CD4-positive, alpha-beta T cell treated with Interferon alpha-2 for 1 hour (primary cell): ENCODE data around the gene ACADVL.
A peak's percentile ranks its signal among the peaks of the same experiment; 100 is the strongest.

Experiments used
- DNase-seq, 2 donors: peaks; one replicate each; pipeline ENCODE4 v3.0.0-alpha.2; 2020 to 2022

Gene ACADVL

DNA sequence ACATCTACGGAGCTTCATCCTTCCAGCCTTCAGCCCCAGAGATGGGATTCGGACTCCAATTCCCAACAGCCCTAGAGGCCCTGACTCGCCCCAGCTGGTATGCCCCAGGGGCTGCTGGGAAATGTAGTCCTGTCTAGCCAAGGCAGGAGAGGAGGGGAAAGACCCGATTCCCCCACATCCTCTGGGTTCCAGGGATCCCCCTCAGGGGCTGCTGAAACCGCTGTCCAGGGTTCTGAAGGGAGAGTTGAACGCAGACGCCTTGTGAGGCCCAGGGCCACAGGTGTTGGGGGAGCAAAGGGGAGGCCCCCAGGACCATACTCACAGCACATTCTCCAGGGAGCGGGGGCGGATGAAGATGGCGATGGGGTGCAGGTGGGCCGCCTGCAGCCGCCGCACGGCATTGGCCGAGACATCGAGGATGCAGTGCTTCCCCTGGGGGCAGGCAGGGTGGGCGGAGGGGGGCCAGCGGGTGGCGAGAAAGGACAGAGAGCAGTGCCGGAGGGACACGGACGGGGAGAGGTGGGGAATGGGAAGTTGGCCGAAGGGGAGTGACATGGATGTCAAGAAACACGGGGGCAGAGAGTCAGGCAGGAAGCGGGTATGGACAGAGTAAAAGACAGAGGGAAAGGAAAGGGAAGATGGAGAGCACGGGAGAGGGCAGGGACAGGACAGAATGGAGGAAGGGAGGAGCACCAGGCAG lies 28.0 kb upstream of the ACADVL start:
- peak in 1 of 2 donors; percentile 16 for DNase-seq

DNA sequence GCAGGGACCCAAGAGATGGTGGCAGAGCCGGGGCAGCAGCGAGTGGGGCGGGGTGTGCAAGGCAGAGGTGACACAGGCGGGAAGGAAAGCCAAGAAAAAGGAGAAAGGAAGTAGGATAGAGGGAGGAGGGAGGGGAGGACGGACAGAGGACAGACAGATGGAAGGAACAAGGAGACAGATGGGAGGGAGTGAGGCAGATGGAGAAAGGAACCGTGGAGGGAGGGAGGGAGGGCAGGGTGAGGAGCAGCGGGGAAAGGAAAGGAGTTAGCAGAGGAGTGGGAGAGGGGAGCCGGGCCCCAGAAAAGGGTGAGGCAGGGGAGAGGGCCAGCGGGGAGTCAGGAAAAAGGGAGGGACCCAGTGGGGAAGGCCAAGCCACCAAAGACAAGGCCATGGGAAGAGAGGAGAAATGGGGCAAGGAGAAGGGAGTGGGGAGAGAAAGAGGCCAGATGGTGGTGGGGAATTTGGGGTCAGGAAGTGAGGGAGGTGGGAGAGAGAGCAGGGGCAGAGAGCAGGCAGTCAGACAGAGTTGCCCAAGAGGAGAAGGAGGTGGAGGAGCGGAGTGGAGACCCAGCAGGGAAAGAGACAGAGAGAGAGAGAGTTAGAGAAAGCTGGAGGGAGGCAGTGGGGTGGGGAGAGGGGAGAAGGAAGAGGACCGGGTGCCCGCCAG lies 27.3 kb upstream of the ACADVL start:
- no peak for DNase-seq

DNA sequence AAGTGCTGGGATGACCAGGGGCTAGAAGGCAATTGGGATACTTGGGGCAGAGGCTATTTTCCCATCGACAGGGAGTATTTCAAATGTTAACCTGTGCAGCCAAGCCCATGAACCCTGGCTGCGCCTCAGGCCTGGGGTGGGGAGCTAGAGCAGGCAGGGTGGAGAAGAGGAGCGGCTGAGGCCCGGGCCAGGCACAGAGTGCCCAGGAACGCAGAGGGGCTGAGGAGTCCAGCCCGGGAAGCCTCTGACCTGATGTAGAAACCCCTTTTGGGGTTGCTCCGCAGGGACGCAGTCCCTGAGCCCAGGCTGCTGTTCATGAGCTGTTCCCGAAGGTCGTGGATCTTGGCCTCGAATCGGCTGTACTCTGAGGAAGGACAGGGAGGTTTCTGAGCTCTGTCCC lies 23.8 kb upstream of the ACADVL start:
- no peak for DNase-seq

DNA sequence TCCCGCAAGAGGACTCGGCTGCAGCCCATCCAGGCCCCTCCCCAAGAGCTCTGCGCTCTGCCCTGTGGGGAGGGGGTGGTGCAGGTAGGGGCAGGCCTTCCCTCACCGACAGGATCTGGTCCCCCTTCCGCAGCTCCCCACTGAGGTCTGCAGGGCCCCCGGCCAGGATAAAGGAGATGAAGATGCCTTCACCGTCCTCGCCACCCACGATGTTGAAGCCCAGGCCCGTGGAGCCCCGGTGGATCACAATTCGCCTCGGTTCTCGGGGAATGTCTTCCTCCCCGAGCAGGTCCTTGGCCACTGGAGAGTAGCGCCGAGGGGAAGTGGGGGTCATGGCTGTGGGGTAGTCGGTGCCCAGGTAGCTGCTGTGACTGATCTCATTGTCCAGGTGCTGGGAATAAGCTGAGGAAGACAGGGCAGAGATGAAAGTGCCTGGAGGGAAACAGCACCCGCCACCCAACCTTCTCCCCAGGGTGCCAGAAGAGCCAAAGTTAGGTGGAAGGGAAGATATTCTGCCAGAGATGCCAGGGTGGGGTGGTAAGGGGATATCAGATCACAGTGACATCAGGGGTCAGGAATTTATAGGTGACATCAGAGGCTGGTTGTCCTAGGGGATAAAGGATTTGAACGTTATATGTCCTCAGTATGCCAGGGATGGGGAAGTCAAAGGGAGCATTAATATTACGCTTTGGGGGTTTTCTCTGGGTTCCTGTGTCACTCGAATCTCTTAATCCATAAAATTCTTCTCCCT lies 22.9 kb upstream of the ACADVL start:
- no peak for DNase-seq

DNA sequence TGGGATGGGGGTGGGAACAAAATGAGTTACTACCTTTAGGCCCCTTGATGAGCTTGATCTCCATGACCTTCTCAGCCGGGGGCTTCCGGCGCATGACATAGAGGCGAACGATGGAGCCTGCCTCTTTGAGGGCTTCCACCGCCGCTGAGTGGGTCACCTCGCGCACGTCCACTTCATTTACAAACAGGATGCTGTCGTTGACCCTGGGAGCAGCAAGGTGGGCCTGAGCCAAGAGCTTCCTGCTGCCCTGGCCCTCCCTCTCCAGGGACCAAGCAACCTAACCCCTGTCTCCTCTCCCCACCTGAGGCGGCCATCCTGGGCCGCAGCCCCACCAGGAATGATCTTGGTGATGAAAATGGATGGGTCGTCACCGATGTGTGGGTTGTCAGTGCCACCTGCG lies 16.3 kb upstream of the ACADVL start:
- DNase-seq = no peak

DNA sequence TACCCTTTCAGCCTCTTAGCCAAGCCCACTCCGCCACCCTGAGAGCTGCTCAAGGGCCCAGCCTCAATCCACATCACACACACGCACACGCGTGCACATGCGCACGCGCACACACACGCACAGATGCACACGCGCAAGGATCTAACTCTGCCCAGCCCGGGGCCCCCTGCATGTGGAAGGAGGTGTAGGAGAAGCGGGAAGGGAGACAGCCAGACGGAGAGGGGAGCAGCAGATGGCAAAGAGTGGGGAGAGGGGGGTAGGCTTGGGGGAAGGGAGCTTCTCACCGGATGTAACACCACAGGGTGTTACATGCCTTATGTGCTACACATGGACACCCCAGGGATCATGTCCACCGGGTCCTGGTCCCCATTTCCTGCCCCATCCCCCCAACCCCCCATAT lies 15.4 kb upstream of the ACADVL start:
- no peak for DNase-seq

DNA sequence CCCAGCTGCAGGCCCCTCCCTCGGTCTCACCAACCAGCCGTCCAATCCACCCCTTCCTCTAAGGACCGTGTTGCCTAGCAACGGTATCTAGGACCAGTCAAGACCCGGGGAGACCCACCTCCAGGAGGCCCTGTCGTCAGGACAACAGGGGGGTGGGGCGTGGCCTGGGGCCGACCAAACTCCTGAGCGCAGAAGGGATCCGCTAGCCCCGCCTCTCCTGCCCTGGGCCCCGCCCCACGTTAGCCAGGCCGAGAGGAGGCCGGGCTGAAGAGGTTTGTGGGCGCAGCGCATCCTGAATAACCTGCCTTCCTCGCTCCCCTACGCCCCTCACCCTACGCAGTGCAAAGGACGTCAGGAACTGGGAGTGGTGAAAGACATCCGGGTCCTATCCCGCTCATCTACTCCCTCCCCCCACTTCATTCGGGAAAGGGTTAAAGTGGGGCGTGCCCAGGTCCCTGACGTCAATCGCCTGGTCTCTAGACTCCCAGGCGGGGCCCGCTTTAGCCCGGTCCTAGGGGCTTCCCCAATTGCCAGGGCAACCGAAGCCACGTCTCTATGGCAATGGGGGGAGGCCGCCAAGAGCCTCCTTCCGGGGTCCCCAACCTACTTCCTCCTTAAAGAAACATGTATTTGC lies 14.8 kb upstream of the ACADVL start:
- peak; percentile 98 for DNase-seq

DNA sequence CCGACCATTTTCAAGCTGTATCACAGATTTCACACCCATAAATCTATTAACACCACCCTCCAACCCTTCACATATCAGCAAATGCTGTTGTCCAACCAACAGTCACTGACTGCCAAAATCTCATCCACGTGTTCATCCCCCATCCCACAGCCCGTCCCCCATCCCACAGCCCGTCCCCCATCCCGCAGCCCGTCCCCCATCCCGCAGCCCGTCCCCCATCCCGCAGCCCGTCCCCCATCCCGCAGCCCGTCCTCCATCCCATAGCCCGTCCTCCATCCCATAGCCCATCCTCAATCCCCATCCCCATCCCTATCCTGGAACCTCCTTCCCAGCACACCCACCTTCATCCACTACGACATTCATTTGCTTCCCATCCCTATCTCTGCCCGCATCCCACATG lies 14.2 kb upstream of the ACADVL start:
- no peak for DNase-seq

DNA sequence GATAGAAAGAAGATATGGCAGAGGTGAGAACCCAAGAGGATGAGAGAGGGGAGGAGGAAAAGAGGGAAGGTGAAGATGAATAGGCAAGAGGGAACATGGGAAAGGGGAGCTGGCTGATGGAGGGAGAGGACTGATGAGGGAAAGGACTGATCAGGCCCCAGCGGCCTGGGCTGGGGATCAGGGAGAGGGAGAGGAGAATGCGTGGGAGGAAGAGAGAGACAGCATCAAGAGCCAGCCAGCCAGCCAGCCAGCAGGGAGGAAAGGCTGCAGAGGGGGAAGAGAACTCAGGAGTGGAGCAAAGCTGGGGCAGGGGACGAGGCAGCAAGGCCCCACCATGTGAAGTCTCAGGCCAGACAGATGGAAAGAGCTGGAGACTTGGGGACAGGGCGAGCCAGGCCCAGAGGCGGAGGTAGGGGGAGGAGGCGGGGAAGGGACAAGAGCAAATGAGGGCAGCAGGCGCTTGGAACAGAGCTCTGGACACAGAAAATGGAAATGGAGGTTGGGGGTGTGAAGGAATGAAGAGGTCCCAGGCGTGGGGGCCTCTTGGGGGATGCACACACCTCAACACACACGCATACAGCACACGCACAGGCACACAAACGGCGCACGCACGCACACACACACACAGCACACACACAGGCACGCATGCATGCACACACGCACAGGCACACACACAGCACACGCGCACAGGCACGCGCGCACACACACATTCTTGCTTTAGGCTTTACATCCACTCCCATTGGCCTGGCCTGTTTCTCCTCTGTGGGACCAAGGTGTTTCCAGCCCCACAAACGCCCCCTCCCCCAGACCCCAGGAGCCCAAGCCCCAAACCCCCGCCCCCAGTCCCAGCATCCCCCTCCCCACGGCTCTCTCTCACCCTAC lies 12.4 kb upstream of the ACADVL start:
- DNase-seq = no peak

DNA sequence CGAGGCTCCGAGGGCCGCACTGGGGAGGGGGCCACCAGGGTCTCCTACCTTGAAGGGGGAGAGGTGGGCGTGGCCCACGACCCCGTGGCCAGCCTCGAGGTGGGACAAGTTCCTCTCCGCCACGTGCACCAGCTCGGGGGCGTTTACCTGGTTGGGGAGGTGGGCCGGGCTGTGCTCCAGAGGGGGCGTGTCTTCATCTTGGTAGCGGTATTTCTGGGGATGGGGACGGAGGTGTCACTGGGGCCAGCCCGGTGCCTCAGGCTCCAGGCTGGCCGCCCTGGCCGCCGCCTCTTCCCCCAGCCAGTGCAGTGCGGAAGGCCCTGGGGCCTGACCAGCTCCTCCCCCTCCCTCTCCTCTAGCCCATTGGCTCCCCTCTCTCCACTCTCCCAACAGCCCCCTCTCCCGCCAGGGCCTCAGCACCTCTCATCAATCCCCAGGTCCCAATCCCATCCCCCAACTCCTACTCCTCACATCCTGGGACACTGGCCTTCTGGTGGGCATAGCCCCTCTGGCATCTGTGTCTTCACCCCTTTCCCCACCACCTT lies 11.6 kb upstream of the ACADVL start:
- DNase-seq = no peak

DNA sequence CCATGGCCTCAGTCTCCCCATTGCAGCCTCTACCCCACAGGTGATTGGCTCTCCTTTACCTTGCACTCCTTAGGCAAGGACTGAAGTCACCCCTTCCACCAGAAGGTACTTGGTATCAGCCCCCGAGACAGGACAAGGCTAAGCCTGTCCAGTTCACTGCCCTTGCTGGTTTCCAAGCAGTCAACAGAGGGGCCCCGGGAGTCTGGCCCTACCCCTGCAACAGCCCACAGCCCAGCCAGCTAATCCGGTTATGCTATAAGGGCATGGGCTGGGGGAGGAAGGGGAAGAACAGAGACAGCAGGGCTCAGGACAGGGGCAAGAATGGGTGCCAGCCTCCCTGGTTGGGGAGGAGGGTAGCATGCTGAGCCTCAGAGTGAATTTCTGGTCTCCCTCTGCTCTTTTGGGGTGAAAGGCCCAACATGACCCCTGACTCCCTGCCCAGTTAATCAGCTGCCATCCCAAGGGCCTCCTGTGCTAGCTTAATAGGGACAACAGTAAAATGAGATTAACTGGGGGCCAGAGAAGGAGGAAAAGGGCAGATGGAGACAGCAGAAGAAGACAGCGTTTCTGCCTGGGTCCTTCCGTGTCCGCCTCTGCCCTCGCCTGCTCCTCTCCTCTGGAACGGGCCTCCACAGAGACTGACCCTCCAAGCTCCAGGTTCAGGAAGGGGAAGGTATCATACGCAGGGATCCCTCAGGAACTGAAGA lies 10.8 kb upstream of the ACADVL start:
- DNase-seq = no peak

DNA sequence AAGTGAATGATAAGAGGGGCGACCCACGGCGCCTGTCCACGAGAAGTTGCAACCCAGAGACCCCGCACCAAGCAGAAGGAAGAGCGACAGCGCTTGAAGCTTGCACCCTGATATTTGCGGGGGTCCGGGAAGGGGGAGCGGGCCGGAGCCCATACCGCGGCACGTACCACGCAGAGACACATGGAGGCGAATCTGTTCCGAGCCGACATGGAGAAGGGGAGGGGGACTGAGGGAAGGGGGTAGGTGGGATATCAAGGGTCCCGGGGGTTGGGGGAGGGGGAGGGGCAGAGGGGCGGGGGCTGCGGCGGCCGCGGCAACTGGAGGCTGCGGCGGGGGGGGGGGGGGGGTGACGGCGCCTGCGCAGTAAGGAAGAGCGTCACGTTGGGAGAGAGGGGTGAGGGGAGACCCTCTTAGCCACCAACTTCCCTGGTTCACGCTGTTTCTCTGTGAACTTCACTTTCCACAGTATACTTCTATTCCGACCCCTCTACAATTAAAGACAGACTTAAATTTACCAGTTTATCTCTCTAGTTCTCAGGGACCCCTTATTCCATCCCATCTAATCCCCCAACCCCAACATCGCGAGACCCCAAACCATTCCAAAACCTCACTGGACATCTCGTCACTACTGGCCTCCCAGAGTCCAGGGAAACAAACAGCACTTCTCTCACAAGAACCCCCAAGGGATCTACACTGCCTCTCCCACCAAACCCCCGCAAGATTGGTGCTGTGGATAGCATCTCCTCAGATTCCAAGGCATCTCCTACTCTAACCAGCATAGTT lies 8.1 kb upstream of the ACADVL start:
- DNase-seq = no peak

DNA sequence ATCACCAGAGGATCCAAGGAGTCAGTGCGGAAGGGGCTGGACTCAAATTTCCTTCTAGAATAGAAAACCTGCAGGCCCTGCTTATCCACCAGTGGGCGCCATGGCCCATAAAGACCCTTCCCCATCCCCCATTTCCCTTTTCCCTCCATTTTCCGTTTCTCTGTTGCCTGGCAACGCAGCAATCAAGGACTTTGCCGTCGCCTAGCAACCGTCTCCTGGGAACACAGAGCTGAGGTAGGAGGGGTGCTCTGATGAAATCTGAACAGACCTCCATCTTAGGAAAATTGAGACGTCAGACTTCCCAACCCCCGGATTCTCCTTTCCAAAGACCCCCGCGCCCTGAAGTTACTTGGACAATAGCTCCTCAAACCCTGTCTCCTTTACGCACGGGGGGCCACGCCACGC lies 5.8 kb upstream of the ACADVL start:
- peak; percentile 88 to 89 for DNase-seq

DNA sequence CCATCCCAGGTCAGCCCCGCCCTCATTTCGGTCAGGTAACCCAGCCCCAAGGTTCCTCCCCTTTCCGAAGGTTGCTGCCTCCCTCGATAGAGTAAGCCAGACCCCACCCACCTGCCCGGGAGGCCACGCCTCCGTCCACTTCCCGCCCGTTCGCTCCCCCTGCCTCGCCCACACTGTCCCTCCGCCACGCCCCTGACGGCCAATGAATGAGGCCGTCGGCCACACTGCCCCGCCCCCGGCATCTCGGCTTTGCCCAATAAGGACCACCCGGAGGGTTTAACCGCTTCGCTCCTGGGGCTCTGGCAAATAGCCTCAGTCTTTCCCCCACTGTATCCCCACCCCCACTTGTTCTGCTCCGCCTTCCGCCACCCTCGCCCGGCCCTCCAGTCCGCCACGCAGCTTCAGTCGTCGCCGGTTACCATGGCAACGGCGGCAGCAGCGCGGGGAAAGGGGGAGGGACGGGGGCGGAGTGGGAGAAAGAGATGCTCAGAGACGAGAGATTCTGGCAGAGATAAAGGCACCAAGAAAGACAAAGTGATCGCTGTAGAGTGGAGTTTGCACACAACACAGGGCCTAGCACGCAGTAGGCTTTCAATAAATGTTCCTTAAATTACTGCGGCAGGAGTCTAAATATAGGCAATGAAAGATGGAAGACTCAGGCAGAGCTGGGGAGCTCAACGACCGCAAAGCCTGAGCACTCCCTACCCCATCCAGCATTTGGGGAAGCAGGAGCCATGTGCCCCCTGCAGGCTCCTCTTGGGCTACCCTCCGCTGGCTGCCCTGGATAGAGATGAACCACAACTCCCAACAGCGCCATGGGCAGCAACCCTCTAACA lies 5.2 kb upstream of the ACADVL start:
- peak; percentile 99 for DNase-seq

DNA sequence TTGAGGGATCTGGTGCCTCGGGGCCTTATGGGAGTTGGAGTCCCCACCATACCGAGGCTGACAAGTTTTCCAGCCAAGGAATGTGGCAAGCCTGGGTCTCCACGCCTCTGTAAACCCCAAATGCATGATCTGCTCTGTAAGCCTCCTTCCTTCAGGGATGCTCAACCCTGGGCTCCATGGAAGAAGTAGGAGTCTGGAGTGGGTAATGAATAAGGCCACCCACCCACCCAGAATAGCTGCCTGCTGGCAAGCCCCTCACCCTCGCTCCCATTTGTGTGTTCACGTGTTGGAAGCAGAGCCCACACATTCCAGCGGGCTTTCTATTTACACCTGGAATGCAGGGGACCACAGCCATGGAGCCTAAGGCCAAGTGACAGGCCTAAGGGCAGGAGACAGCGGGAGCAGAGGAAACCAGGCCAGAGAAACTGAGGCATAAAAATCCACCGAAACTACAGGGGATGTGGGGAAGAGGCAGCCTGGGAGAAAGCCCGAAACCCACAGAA lies 4.6 kb upstream of the ACADVL start:
- no peak for DNase-seq

DNA sequence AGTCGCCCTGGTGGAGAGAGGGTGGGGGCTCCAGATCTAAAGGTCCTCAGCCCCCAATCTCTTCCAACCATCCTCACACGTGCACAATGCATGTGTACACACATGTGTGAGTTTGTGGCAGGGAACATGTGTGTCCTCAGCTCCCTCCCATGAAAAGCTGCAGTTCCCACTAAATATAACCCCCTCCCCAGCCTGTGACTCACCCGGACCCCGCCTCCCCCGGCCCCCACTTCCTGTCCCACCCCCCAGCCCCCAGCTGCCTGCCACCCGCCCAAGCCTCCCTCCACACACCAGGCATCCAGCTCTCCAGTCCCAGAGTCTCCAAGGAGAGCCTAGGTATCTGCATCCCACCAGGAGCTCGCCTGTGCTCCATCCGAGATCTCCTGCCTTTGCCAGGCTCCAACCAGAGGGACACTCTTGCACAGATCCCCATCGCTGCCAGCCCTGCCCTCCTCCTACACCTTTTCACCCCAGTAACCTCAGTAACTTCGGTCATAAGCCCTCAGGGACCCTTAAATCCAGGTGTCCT lies 4.0 kb upstream of the ACADVL start:
- DNase-seq = no peak

DNA sequence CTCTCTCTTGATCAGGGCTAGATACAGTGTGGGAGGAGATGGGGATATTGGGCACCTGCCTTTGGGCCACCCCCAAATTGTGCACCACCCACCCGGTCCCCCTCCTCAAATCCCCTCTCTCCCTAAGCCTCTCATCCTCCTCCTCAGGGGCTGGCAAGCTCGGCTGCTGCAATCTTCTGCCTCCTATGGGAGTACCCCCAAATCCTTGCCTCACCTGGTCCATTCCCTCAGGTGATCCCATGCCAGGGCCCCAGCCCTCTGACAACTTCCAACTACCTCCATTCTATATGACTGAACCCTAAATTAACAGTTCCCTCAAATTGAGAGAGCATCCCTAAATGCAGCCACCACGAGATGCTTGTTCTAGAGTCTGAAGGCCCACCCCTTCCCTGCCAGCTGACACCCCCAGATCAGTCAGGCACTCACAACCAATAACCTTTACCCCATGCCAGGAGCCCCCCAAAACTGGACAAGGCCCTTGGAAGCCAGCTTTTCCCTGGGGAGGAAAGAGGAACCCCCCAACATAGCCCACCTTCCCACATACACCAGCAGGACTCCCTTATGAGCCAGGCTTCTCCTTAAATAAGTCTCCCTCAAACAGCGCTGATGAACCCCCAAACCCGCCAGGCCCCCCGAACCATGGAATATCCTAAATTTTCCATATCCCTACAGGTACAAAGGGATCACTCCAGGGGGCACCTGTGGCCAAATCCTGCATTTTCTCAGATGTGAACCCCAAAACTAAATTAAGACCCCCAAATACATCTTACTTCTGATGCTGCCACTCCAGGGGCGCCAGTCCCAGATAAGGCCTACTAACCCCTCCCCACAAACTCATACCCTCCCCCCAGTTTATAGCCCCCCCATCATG lies 3.3 kb upstream of the ACADVL start:
- DNase-seq = no peak
